Stimulated activated CD4-positive, alpha-beta T cell treated with anti-CD3 and anti-CD28 coated beads, Interleukin-1b, Interleukin-23, amount 100 ng/mL, for 1 hour (primary cell): ENCODE results near the gene GTF2H4.
"Not testable (repeated sequence)": the region's sequence is repeated elsewhere in the genome, so short reads cannot be mapped to it uniquely, and the experiment has no call there.

ENCODE experiments used
- DNase-seq, 2 donors: peaks; one replicate each; pipeline ENCODE4 v3.0.0-alpha.2; 2020; ENCODE audit warnings: low read depth in 2 of 2

Gene GTF2H4

DNA sequence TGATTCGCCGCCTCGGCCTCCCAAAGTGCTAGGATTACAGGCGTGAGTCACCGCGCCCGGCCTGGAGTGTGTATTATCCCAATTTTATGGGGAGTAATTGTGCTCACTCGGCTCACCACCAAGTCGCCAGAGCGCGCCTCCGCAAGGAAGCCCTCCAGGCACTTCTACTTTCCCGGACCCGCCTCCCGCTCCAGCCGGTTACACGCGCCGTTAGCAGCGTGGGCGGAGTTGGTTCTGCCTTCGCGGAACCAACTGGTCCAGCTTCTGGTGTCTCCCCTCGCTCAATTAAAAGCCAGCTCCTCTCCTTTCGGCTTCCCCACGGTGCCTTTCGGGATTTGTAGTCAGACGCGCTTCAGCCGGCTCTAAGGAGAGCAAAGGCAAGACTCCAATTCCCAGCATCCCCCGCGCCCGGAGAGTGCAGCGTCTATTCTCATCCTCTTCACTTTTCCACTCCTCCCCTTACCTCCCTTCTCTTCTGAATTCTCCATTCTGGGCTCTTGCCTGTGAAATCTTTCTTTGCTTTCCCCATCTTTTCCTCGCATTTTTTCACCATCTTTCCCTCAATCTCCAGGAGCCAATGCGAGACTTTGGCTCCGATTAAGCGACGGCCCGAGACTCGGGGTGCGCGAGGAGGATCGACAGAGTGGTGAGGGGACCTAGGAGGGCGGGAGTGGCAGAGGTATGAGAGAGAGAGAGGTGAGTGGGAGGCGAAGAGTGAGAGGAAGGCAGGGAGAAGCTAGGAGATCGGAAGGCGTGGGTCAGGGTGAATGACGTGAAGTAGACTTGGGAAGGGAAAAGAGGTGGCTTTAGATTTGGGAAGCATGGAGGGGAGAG lies at the start of gene GTF2H4:
GTF2H4 (plus strand) TSS at position 450 of the 834 bp plus-strand sequence.
- DNase-seq: peak; percentile 83 to 88

GRCh38 chr6:30859726-30860125 lies 48.3 kb upstream of the GTF2H4 start:
- not testable (repeated sequence) for DNase-seq

DNA sequence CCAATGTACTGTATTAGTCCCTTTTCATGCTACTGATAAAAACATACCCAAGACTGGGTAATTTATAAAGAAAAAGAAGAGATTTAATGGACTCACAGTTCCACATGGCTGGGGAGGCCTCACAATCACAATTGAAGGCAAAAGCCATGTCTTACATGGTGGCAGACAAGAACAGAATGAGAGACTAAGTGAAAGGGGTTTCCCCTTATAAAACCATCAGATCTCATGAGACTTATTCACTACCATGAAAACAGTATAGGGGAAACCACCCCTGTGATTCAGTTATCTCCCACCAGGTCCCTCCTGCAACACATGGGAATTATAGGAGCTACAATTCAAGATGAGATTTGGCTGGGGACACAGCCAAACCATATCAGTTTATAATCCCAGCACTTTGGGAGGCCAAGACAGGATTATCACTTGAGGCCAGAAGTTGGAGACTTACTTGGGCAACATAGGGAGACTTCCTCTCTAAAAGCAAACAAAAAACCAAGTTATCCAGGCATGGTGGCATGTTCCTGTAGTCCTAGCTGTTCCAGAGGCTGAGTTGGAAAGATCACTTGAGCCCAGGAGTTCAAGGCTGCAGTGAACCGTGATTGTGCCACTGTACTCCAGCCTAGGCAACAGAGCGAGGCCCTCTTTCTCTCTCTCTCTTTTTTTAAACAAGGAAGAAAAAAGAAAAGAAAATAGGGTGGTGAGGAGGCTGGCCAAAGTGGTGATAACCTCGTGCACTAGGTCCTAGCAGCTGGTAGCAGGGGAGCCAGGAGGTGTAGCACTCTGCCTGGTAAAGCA lies 46.6 kb upstream of the GTF2H4 start:
- DNase-seq: no peak

GRCh38 chr6:30862156-30862875 lies 45.7 kb upstream of the GTF2H4 start:
- no peak for DNase-seq

- no peak for DNase-seq
These were observed 43.7 kb upstream of the GTF2H4 start for GRCh38 chr6:30864325-30864724.

DNA sequence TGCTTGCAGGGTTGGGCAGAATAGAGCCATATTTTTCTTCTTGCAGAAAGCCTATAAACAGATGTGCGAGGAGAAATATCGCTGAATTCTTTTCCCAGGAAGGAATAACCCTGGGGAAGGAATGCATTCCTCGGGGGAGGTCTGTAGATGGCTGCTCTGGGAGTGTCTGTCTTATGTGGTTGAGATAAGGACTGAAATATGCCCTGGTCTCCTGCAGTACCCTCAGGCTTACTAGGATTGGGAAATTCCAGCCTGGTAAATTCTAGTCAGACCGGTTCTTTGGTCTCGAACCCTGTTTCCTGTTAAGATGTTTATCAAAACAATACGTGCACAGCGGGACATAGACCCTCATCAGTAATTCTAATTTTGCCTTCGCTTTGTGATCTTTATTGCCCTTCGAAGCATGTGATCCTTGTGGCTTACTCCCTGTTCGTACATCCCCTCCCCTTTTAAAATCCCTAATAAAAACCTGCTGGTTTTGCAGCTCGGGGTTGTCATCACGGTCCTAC lies 38.7 kb upstream of the GTF2H4 start:
- not testable (repeated sequence) for DNase-seq

GRCh38 chr6:30870546-30870945 lies 37.5 kb upstream of the GTF2H4 start:
- DNase-seq: no peak

DNA sequence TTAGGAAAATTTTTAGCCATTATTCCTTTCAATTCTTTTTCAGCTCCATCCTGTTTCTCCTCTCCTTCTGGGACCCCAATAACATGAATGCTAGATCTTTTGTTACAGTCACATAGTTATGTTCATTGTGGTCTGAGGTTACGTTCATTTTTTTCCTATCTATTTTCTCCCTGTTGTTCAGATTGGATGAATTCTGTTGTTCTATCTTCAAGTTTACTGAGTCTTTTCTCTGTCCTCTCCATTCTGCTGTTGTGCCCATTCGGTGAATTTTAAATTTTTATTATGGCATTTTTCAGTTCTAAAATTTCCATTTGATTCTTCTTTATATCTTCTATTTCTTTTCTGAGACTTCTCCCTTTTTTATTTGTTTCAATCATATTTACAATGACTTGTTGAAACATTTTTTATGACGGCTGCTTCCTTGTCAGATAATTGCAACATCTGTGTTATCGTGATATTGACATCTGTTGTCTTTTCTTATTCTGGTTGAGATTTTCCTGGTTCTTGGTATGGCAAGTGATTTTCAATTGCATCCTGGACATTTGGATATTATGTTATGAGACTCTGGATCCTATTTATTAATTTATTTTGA lies 36.3 kb upstream of the GTF2H4 start:
- no peak for DNase-seq

GRCh38 chr6:30873137-30873640 lies 34.8 kb upstream of the GTF2H4 start:
- no peak for DNase-seq

GRCh38 chr6:30873795-30874194 lies 34.2 kb upstream of the GTF2H4 start:
- DNase-seq: not testable (repeated sequence)

DNA sequence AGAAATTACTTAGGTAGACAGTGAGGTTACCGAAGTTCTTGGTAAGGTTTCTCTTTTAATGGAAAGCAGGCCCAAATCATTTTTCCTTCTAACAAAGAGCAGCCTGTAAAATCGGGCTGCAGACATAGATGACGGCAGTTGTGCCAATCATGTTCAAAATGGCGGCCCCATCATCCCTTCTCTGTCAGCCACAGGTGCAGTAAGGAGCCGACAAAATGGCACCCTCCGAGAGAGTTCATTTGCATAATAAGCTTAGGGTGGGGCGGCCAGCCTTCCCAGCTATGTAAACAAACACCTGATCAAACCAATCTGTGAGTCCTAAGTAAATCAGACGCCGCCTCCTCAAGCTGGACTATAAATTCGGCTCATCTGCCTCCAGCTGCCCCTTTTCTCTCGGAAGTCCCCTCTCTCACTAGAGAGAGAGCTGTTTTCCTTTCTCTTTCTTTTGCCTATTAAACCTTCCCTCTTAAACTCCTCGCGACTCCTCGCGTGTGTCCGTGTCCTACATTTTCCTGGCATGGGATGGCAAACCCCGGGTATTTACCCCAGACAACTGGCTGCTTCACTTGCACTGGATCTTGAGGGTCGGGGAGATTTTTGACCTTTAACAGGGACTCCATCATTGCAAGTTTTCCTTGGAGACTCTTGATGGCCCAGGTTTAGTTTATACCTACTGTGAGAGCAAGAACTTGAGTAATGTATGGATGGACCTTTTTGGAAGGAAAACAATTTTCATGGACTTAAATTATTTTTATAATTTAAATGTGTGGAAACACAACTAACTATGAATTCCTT lies 32.6 kb upstream of the GTF2H4 start:
- DNase-seq: no peak

DNA sequence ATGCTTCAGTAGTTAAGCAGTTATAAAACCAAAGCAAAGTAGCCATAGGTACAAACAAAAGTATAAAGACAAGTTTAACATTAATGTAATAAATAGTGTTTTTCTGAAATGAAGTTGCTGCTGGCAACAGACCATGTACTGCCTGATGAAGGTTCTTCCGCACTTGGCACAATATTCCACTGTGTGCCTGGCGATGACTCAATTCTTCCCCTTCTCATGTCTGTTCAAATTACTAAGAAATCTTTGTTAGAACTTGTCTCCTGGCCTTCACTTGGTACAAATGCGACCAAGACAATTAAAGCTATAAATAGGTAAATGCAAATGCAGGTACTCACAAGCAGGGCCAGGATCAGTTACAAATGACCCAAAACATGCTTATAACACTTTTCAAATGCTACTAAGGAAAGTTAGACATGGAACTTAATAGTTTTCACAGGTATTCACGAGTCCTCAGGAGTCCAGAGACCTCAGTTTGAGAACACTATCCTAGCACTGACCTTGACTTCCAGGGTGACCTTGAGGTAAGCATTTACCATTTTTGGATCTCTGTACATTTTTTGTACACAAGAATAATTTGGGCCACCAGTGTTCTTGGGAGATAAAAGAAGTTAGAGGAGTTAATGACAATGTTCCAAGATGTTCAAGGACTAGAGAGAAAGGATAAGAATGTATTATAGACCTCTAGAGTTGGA lies 31.8 kb upstream of the GTF2H4 start:
- no peak for DNase-seq

- peak; percentile 44 to 50 for DNase-seq
These were observed 30.4 kb upstream of the GTF2H4 start for GRCh38 chr6:30877419-30878262.

DNA sequence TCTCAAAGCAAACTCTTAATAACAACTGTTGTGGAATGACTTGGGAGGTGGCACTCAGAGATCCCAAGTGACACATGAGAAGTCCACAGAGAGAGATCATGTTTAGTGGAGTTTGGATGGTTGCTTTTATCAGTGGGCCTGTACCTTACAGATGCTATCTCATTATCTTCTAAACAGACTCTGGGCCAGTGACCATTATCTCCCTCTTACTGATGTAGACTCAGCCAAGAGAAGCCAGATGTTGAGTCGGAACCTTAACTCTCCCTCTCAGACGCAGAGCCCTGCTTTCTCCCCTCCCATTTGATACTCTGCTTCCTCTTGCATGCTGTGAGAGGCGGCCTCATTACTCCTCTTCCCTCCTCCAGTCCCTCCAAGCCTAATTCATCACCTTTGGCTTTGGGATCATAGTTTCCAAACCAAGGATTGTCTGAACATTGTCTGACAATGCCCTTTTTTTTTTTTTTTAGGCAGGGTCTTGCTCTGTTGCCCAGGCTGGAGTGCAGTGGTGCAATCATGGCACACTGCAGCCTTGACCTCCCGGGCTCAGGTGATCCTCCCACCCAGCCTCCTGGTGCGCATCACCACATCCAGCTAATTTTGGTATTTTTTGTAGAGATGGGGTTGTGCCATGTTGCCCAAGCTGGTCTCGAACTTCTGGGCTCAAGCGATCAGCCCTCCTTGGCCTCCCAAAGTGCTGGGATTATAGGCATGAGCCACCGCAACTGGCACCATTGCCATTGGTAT lies 28.2 kb upstream of the GTF2H4 start:
- no peak for DNase-seq

GRCh38 chr6:30880698-30881252 lies 27.2 kb upstream of the GTF2H4 start:
- no peak for DNase-seq

DNA sequence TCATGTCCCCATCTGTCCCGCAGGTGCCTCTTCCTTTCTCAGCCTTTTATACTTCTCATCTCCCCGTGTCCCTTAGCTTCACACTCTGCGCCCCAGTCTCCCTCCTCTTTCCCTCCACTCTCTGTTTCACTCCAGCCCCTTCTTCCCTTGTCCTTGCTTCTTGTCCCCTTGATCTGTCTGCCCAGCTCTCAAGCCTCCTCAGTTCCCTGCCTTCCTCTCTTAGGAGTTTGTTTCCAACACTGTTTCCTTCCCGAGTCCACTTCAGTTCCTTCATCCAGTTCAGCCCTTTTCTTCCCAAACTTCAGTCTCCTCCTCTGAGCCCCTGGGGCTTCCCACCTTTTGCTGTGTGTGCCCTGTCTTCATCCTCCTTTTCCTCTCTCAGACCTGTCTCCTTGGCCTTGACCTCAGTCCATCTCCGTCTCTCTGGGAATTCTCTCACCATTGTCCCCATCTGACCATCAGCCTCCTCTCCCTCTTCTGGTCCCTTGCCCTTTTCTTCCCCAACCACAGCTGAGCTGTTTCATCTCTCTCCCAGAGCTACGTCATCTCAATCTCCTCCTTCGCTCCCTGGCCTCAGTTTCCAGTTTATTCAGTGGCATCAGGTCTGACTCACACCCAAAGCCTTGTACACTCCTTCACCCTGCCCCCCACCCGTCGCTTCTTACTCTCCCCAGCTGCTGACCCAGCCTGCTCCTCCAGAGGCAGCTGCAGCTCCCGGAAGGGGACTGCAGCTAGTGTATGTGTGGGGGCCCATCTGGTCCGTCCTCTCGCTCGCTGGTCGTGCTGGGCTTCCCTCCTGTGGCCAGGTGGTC lies 26.4 kb upstream of the GTF2H4 start:
- DNase-seq: no peak

- DNase-seq: no peak
These were observed 25.7 kb upstream of the GTF2H4 start for GRCh38 chr6:30882204-30882758.
